Measurements from ENCODE around the gene VAMP5. TPM values are rescaled to one million over a fixed set of nuclear protein-coding genes. Genes with fewer than 3 reads are reported as not detected.

VAMP5 gene
- total and polyA plus RNA-seq, 2 of the 8 experiments (the other 6 are each of a cell fraction or from before 2014, with no cell fraction given): 4.7 to 14.2 TPM

DNA sequence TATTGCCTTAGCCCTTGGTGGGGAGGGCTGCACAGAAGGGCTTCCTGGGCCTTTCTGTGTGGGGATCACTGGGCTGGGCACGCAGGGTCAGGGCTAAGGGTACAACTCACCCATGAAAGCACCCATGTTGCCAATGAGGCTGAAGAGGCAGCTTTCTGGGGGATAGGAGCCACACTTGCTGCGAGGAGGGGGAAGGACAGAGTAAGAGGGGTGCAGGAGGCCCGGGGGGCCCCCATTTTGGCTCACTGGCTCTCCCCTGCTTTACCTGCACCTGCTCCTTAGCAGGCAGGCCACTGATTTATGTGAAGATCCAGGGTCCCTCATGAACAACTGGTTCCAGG is 16.0 kb downstream of the VAMP5 start:
- Histone ChIP-seq H2AK5ac (ENCODE audit: low read depth, low read length) (no peak overlapping the region), H3K79me2 (ENCODE audit: control insufficient read depth in 1 of 2, insufficient read depth in 2 of 2, low read length in 2 of 2) (peaks cover 0 to 18% of the 10 kb centered on the region in 2 experiments; a peak in 2 of 4 replicates), H3K4me2 (ENCODE audit: insufficient read depth in 1 of 2, low read depth in 2 of 2, low read length in 2 of 2) (no peak overlapping the region), H3K56ac (replicated peaks; ENCODE audit: insufficient read length, low read depth, low read length) (no peak overlapping the region), H3K23me2 (ENCODE audit: low read depth, low read length) (peaks cover 20% of the 10 kb centered on the region), H3K9me3 (ENCODE audit: insufficient read depth in 2 of 2, low read depth in 1 of 2, low read length in 1 of 2) (no peaks in the 10 kb centered on the region), H3K79me1 (ENCODE audit: low read depth, low read length) (peaks cover 6% of the 10 kb centered on the region; the same call in 1 of the 2 replicates), H4K5ac (ENCODE audit: insufficient read length, low read depth, low read length) (no peak overlapping the region), H3K18ac (ENCODE audit: extremely low read depth, low read length) (no peak overlapping the region), H2BK15ac (ENCODE audit: low read length) (no peak overlapping the region), H4K20me1 (replicated peaks in 1 of 2; ENCODE audit: control insufficient read depth in 1 of 2, insufficient read depth in 2 of 2, low read length in 2 of 2) (peaks cover 2 to 9% of the 10 kb centered on the region in 2 experiments), H2BK12ac (ENCODE audit: low read depth, low read length) (no peak overlapping the region), H3K14ac (ENCODE audit: insufficient read length) (no peak overlapping the region), H3K27ac (ENCODE audit: low read depth, low read length) (no peak overlapping the region), H2AFZ (ENCODE audit: low read length) (no peak overlapping the region), H3K9ac (replicated peaks in 1 of 4; ENCODE audit: extremely low read depth in 1 of 4, low read depth in 3 of 4, low read length in 3 of 4) (no peak overlapping the region), H3K23ac (ENCODE audit: insufficient read length) (no peak overlapping the region), H3K36me3 (ENCODE audit: control insufficient read depth in 2 of 4, insufficient read depth in 4 of 4, low read length in 3 of 4) (peaks cover 4 to 21% (median 7%) of the 10 kb centered on the region in 4 experiments; a peak in 4 of 8 replicates), H4K8ac (ENCODE audit: extremely low read depth, insufficient read depth, low read length) (no peak overlapping the region; the same call in 1 of the 2 replicates), H4K91ac (replicated peaks; ENCODE audit: insufficient read length, low read length) (no peak overlapping the region), H3K4me3 (ENCODE audit: extremely low read depth in 1 of 4, insufficient read depth in 2 of 4, low read depth in 3 of 4, low read length in 4 of 4) (no peak overlapping the region), H3K4ac (replicated peaks; ENCODE audit: insufficient read length, low read depth, low read length) (no peak overlapping the region), H3K27me3 (replicated peaks in 1 of 4; ENCODE audit: control insufficient read depth in 3 of 4, extremely low read depth in 1 of 4, insufficient read depth in 3 of 4, low read length in 3 of 4) (no peaks in the 10 kb centered on the region), H2BK120ac (replicated peaks; ENCODE audit: low read depth, low read length) (no peak overlapping the region), H2BK20ac (ENCODE audit: low read length) (no peak overlapping the region), H3K4me1 (replicated peaks in 1 of 4; ENCODE audit: control insufficient read depth in 3 of 4, insufficient read depth in 4 of 4, low read length in 3 of 4) (peaks cover 0 to 10% (median 3%) of the 10 kb centered on the region in 4 experiments; a peak in 6 of 7 replicates), H2BK5ac (ENCODE audit: low read depth, low read length) (no peak overlapping the region)
- CTCF ChIA-PET (ENCODE audit: partially characterized antibody): interaction anchor here (0.9 to 1.5 kb wide), 4 partner anchors 9 to 28 kb away, joined by 3 to 5 read pairs (median 4); partner anchors contain the start of gene VAMP5
- WGBS, 2 experiments (ENCODE audit: extremely low coverage in 1 of 2, insufficient coverage in 1 of 2, insufficient read length in 1 of 2, insufficient replicate concordance in 2 of 2, low coverage in 1 of 2, low lambda C conversion rate in 2 of 2, missing lambda C conversion rate in 1 of 2): 90% methylated on average over 2 of the region's 3 CpGs; no CpG with 5 or more reads in 1 of the 2 experiments
- POLR2A ChIA-PET (ENCODE audit: partially characterized antibody): interaction anchor here (0.6 to 7.9 kb wide), 7 partner anchors 9 to 60 kb away, joined by 3 to 95 read pairs (median 8); partner anchors contain the start of genes C2orf68, MAT2A and USP39
- no peak for FAIRE-seq
- DNase-seq (ENCODE audit: low read depth in 1 of 2, low spot score in 2 of 2): no peak
- no peak for TF ChIP-seq CTBP2 (IDR thresholded peaks at IDR 0.05; ENCODE audit: borderline replicate concordance, insufficient read depth, insufficient read length, low read length)
- no peak for TF ChIP-seq MAFK (IDR thresholded peaks at IDR 0.05; ENCODE audit: low read depth, low read length)
- no peak for TF ChIP-seq POLR2AphosphoS5 (IDR thresholded peaks at IDR 0.05; ENCODE audit: low read depth, low read length)
- TF ChIP-seq RXRA (IDR thresholded peaks at IDR 0.05; ENCODE audit: insufficient read depth, low read depth, low read length): no peak
- TF ChIP-seq, protein P1, sequence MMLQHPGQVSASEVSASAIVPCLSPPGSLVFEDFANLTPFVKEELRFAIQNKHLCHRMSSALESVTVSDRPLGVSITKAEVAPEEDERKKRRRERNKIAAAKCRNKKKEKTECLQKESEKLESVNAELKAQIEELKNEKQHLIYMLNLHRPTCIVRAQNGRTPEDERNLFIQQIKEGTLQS (IDR thresholded peaks at IDR 0.05; ENCODE audit: insufficient read depth, low read depth, low read length): no peak
- TF ChIP-seq TAF7 (optimal IDR thresholded peaks at IDR 0.05; ENCODE audit: borderline replicate concordance, low read depth, low read length): no peak
- TF ChIP-seq, protein P2, sequence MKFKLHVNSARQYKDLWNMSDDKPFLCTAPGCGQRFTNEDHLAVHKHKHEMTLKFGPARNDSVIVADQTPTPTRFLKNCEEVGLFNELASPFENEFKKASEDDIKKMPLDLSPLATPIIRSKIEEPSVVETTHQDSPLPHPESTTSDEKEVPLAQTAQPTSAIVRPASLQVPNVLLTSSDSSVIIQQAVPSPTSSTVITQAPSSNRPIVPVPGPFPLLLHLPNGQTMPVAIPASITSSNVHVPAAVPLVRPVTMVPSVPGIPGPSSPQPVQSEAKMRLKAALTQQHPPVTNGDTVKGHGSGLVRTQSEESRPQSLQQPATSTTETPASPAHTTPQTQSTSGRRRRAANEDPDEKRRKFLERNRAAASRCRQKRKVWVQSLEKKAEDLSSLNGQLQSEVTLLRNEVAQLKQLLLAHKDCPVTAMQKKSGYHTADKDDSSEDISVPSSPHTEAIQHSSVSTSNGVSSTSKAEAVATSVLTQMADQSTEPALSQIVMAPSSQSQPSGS (IDR thresholded peaks at IDR 0.05; ENCODE audit: low read length): no peak
- no peak for TF ChIP-seq GTF2F1 (IDR thresholded peaks at IDR 0.05; ENCODE audit: borderline replicate concordance, low read depth, low read length)
- TF ChIP-seq JUN (IDR thresholded peaks at IDR 0.05; ENCODE audit: low read depth, low read length): no peak
- TF ChIP-seq EGR1 (IDR thresholded peaks at IDR 0.05; ENCODE audit: borderline replicate concordance, low read depth, low read length): no peak
- no peak for TF ChIP-seq SIX5 (IDR thresholded peaks at IDR 0.05; ENCODE audit: low read depth, low read length)
- TF ChIP-seq SRF (IDR thresholded peaks at IDR 0.05; ENCODE audit: low read depth, low read length): no peak

Measured in H1 (cell line).